ENCODE data around the gene GRHL1. TPM values are rescaled to one million over a fixed set of nuclear protein-coding genes. Genes with fewer than 3 reads are reported as not detected.

Gene GRHL1
- total RNA-seq, 2 donors from 2014 or later = 2.3 TPM

- ATAC-seq = no peak
- intact Hi-C loops (cut with DNase I, micrococcal nuclease) = no loop called here
- no peak for DNase-seq
Measured at GRCh38 chr2:9946818-9947217, 4.7 kb upstream of the GRHL1 start.

DNA sequence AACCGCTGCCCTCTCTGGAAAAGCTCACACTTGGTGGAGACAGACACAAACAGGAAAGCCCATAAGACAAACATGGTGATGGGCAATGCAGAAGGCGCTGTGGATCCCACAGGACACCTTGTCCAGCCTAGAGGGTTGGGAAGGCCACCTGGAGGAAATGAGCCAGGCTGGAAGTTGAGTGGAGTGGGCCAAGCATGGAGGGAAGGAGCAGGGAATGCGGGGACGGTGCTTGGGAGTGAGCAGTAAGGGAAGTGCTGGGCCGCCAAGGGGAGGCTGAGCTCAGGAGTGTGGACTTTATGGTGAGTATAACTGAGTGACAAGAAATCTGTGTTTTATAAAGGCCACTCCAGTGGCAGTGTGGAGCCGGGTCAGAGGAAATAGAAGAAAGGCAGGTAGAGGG is 2.8 kb upstream of the GRHL1 start:
- no peak for ATAC-seq
- intact Hi-C loops (cut with DNase I, micrococcal nuclease) = no loop called here
- no peak for DNase-seq

DNA sequence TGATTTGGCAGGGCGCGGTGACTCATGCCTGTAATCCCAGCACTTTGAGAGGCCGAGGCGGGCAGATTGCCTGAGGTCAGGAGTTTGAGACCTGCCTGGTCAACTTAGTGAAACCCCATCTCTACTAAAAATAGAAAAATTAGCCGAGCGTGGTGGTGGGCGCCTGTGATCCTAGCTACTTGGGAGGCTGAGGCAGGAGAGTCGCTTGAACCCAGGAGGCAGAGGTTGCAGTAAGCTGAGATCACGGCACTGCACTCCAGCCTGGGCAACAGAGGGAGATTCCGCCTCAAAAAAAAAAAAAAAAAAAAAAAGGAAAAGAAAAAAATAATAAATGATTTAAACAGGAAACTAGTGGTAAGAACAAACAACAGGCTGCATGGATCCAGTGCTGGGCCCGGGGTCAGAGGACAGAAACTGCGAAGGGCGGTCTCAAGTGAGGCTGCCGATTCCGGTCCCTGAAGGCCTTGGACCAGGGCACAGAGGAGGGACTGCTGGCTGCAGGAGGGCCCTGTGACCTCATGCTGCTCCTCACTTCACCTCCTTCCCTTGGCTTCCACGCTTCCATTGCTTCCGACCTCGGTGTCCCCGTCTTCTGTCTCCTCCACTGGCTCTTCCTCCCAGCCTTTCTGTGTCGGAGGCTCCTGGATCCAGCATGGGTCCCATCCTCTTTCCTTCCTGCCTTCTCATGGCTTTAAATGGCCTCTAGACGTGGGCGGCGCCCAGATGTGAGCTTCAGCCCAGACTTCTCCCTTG is 2.1 kb upstream of the GRHL1 start:
- no peak for ATAC-seq
- intact Hi-C loops (cut with DNase I, micrococcal nuclease) = no loop called here
- no peak for DNase-seq

GRCh38 chr2:9949992-9950520 is 1.4 kb upstream of the GRHL1 start:
- no peak for ATAC-seq
- DNase-seq = no peak
- intact Hi-C loops (cut with DNase I, micrococcal nuclease) = no loop called here

GRCh38 chr2:9950521-9951271 is 797 bp upstream of the GRHL1 start:
- ATAC-seq (peak; percentile 17), DNase-seq (peak; percentile 36 to 56)
- intact Hi-C loops (cut with DNase I, micrococcal nuclease) = no loop called here

DNA sequence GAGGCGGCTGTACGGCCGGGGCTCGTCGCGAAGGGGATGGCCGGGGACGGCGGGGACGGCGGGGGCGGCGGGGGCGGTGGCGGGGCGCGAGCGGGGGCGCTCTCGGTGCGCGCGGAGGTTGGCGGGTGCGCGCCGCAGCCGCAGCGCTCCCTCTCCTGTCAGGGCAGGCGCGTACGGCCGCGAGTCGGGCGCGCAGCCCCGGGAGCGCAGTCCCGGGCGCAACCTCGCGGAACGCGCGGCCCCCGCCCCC is 296 bp upstream of the GRHL1 start:
- no peak for DNase-seq
- intact Hi-C loops (cut with DNase I, micrococcal nuclease) = no loop called here
- ATAC-seq = no peak

GRCh38 chr2:9952286-9952737 is 819 bp downstream of the GRHL1 start:
- intact Hi-C loops (cut with DNase I, micrococcal nuclease) = no loop called here
- no peak for DNase-seq
- no peak for ATAC-seq

- intact Hi-C loops (cut with DNase I, micrococcal nuclease) = no loop called here
- ATAC-seq (no peak), DNase-seq (no peak)
Measured at GRCh38 chr2:9952856-9953503, 1.5 kb downstream of the GRHL1 start.

DNA sequence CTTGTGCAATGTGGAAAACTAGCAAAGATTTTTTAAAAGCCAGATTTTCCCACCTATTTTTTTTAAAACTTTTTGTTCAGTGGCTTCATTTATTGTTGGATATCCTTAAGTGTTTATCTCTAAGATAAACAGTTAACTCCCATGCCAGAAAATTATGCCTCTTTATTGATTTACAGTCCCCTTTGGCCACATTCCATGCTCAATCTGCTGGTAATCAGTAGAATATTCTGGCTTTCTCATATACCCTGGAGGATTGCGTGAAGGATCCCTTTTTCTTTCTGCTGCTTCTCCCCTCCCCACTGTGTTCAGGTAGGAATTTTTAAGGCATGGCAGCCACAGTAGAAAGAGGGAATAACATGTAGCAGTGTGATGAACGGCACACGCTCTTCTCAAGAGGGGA is 2.6 kb downstream of the GRHL1 start:
- intact Hi-C loops (cut with DNase I, micrococcal nuclease) = no loop called here
- ATAC-seq (no peak), DNase-seq (no peak)

DNA sequence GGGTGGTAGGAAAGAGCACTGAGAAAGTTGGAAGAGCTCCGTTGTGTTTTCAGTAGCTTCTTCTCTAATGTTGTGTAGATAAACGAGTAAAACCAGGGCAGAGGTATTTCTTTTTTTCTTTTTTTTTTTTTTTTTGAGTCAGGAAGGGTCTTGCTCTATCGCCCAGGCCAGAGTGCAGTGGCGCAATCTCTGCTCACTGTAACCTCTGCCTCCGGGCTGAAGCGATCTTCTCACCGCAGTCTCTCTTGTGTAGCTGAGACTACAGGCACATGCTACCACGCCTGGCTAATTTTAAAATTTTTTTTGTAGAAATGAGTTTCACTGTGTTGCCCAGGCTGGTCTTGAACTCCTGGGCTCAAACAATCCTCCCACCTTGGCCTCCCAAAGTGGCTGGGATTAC is 6.6 kb downstream of the GRHL1 start:
- intact Hi-C loops (cut with DNase I, micrococcal nuclease) = no loop called here
- no peak for DNase-seq

GRCh38 chr2:9959262-9959661 is 7.8 kb downstream of the GRHL1 start:
- ATAC-seq = no peak
- intact Hi-C loops (cut with DNase I, micrococcal nuclease) = no loop called here
- DNase-seq = no peak

More for the DNA sequence above, 6.6 kb downstream of the GRHL1 start:
- no peak for ATAC-seq

DNA sequence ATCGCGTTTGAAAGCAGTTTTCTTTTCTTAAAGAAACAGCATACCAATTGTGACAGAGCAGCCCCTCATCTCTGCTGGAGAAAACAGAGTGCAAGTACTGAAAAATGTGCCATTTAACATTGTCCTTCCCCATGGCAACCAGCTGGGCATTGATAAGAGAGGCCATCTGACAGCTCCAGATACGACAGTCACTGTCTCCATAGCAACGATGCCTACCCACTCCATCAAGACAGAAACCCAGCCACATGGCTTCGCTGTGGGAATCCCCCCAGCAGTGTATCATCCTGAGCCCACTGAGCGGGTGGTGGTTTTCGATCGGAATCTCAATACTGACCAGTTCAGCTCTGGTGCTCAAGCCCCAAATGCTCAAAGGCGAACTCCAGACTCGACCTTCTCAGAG is 9.5 kb downstream of the GRHL1 start:
- ATAC-seq (no peak), DNase-seq (no peak)
- intact Hi-C loops (cut with DNase I, micrococcal nuclease) = no loop called here

- DNase-seq (no peak), ATAC-seq (no peak)
- intact Hi-C loops (cut with DNase I, micrococcal nuclease) = no loop called here
Measured at GRCh38 chr2:9964334-9964980, 13.0 kb downstream of the GRHL1 start.

GRCh38 chr2:9965119-9965822 is 13.8 kb downstream of the GRHL1 start:
- DNase-seq (no peak), ATAC-seq (no peak)
- intact Hi-C loops (cut with DNase I, micrococcal nuclease) = no loop called here

DNA sequence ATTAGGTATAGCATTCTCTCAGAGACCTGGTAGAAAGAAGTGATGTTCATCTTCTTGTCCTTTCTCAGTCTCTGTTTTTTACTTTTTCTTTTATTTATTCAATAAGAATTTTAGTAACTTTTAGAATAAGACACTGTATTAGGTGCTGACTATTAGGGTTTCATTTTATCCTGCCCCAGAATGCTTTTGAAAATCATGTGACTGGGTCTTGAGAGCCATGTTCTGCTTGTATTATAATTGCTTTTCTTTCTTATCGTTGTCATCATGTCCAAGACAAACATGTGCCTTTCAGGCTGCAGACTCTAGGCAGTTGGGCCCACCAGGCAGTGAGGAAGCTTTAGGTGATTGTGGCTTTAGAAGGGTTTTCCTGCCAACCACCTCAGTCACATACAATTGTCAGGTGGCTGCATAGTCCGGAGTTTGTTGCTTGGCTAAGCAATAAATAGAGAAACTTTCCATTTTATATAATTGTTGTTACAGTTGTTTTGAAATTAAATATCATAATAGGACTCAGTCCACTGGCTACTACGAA is 15.1 kb downstream of the GRHL1 start:
- DNase-seq (no peak), ATAC-seq (no peak)
- intact Hi-C loops (cut with DNase I, micrococcal nuclease) = no loop called here

GRCh38 chr2:9967053-9967775 is 15.7 kb downstream of the GRHL1 start:
- intact Hi-C loops (cut with DNase I, micrococcal nuclease) = no loop called here
- ATAC-seq = no peak
- no peak for DNase-seq

- peak in 1 of 2 donors; percentile 33 for DNase-seq
- intact Hi-C loops (cut with DNase I, micrococcal nuclease) = no loop called here
- peak; percentile 74 for ATAC-seq
Measured at GRCh38 chr2:9968553-9969497, 17.3 kb downstream of the GRHL1 start.

Data from left colon (tissue), 2 donors.